ENCODE results near the gene GPR160. TPM values are rescaled to one million over a fixed set of nuclear protein-coding genes. Genes with fewer than 3 reads are reported as not detected.

GPR160 gene
- total and polyA plus RNA-seq, 2 of the 13 experiments (the other 11 are each of a cell fraction or from before 2014, with no cell fraction given) = 12.1 to 23.2 TPM

DNA sequence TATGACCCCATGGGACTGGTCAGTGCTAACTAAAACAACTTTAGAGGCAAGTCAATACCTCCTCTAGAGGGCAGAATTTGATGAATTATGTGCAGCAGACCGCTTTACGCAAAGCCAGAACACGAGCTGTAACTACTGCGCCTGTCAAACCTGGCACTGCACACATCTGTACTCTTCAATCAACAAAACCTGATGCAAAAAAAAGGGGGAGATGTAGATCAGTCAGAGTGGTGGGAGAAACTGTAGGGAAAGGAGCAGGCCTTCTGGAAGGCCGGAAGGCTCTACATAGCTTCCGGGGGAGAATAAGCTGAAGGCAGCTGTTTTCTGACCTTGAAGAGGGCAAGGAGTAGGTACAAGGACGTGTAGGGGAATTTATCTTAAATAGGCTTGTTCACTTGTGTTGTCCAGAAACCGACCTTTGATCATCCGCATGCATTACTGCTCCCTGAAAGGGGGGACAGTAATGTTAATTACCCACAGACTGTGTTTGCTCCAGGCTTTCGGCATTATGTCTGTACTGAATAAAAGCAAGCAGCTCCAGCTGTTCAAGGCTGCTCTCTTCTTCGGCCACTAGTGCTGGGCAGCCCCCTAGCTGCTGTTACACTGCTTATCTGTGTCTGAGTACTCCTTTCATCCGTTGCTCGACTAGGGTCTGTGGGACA is 41.0 kb downstream of the GPR160 start (continued):
- TF ChIP-seq, protein P1, sequence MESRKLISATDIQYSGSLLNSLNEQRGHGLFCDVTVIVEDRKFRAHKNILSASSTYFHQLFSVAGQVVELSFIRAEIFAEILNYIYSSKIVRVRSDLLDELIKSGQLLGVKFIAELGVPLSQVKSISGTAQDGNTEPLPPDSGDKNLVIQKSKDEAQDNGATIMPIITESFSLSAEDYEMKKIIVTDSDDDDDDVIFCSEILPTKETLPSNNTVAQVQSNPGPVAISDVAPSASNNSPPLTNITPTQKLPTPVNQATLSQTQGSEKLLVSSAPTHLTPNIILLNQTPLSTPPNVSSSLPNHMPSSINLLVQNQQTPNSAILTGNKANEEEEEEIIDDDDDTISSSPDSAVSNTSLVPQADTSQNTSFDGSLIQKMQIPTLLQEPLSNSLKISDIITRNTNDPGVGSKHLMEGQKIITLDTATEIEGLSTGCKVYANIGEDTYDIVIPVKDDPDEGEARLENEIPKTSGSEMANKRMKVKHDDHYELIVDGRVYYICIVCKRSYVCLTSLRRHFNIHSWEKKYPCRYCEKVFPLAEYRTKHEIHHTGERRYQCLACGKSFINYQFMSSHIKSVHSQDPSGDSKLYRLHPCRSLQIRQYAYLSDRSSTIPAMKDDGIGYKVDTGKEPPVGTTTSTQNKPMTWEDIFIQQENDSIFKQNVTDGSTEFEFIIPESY (CRISPR knock-in tag; IDR thresholded peaks at IDR 0.05) = peak; percentile 91
- TF ChIP-seq MEF2D (CRISPR knock-in tag; IDR thresholded peaks at IDR 0.05) (no peak), ZNF264 (CRISPR knock-in tag; IDR thresholded peaks at IDR 0.05) (no peak), CEBPB (IDR thresholded peaks at IDR 0.05; ENCODE audit: borderline replicate concordance, low read depth, low read length) (no peak), ZSCAN9 (CRISPR knock-in tag; IDR thresholded peaks at IDR 0.05; ENCODE audit: borderline replicate concordance) (no peak), ZMAT3 (CRISPR knock-in tag; conservative IDR thresholded peaks at IDR 0.05) (no peak), TCF12 (IDR thresholded peaks at IDR 0.05) (no peak), TCF12 (CRISPR knock-in tag; IDR thresholded peaks at IDR 0.05) (no peak), ZFP1 (CRISPR knock-in tag; IDR thresholded peaks at IDR 0.05) (no peak), ASH2L (IDR thresholded peaks at IDR 0.05; ENCODE audit: insufficient read length, low read depth, low read length) (peak; percentile 49), ZMYM2 (CRISPR knock-in tag; IDR thresholded peaks at IDR 0.05) (no peak)
- TF ChIP-seq, protein P2, sequence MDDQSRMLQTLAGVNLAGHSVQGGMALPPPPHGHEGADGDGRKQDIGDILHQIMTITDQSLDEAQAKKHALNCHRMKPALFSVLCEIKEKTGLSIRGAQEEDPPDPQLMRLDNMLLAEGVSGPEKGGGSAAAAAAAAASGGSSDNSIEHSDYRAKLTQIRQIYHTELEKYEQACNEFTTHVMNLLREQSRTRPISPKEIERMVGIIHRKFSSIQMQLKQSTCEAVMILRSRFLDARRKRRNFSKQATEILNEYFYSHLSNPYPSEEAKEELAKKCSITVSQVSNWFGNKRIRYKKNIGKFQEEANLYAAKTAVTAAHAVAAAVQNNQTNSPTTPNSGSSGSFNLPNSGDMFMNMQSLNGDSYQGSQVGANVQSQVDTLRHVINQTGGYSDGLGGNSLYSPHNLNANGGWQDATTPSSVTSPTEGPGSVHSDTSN (CRISPR knock-in tag; IDR thresholded peaks at IDR 0.05; ENCODE audit: borderline replicate concordance) = no peak
- TF ChIP-seq, protein P3, sequence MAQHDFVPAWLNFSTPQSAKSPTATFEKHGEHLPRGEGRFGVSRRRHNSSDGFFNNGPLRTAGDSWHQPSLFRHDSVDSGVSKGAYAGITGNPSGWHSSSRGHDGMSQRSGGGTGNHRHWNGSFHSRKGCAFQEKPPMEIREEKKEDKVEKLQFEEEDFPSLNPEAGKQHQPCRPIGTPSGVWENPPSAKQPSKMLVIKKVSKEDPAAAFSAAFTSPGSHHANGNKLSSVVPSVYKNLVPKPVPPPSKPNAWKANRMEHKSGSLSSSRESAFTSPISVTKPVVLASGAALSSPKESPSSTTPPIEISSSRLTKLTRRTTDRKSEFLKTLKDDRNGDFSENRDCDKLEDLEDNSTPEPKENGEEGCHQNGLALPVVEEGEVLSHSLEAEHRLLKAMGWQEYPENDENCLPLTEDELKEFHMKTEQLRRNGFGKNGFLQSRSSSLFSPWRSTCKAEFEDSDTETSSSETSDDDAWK (CRISPR knock-in tag; IDR thresholded peaks at IDR 0.05) = no peak
- TF ChIP-seq, protein P4, sequence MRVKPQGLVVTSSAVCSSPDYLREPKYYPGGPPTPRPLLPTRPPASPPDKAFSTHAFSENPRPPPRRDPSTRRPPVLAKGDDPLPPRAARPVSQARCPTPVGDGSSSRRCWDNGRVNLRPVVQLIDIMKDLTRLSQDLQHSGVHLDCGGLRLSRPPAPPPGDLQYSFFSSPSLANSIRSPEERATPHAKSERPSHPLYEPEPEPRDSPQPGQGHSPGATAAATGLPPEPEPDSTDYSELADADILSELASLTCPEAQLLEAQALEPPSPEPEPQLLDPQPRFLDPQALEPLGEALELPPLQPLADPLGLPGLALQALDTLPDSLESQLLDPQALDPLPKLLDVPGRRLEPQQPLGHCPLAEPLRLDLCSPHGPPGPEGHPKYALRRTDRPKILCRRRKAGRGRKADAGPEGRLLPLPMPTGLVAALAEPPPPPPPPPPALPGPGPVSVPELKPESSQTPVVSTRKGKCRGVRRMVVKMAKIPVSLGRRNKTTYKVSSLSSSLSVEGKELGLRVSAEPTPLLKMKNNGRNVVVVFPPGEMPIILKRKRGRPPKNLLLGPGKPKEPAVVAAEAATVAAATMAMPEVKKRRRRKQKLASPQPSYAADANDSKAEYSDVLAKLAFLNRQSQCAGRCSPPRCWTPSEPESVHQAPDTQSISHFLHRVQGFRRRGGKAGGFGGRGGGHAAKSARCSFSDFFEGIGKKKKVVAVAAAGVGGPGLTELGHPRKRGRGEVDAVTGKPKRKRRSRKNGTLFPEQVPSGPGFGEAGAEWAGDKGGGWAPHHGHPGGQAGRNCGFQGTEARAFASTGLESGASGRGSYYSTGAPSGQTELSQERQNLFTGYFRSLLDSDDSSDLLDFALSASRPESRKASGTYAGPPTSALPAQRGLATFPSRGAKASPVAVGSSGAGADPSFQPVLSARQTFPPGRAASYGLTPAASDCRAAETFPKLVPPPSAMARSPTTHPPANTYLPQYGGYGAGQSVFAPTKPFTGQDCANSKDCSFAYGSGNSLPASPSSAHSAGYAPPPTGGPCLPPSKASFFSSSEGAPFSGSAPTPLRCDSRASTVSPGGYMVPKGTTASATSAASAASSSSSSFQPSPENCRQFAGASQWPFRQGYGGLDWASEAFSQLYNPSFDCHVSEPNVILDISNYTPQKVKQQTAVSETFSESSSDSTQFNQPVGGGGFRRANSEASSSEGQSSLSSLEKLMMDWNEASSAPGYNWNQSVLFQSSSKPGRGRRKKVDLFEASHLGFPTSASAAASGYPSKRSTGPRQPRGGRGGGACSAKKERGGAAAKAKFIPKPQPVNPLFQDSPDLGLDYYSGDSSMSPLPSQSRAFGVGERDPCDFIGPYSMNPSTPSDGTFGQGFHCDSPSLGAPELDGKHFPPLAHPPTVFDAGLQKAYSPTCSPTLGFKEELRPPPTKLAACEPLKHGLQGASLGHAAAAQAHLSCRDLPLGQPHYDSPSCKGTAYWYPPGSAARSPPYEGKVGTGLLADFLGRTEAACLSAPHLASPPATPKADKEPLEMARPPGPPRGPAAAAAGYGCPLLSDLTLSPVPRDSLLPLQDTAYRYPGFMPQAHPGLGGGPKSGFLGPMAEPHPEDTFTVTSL (CRISPR knock-in tag; IDR thresholded peaks at IDR 0.05; ENCODE audit: borderline replicate concordance) = no peak
- TF ChIP-seq, protein P5, sequence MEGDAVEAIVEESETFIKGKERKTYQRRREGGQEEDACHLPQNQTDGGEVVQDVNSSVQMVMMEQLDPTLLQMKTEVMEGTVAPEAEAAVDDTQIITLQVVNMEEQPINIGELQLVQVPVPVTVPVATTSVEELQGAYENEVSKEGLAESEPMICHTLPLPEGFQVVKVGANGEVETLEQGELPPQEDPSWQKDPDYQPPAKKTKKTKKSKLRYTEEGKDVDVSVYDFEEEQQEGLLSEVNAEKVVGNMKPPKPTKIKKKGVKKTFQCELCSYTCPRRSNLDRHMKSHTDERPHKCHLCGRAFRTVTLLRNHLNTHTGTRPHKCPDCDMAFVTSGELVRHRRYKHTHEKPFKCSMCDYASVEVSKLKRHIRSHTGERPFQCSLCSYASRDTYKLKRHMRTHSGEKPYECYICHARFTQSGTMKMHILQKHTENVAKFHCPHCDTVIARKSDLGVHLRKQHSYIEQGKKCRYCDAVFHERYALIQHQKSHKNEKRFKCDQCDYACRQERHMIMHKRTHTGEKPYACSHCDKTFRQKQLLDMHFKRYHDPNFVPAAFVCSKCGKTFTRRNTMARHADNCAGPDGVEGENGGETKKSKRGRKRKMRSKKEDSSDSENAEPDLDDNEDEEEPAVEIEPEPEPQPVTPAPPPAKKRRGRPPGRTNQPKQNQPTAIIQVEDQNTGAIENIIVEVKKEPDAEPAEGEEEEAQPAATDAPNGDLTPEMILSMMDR (CRISPR knock-in tag; IDR thresholded peaks at IDR 0.05) = peak; percentile 63
- TF ChIP-seq, protein P6, sequence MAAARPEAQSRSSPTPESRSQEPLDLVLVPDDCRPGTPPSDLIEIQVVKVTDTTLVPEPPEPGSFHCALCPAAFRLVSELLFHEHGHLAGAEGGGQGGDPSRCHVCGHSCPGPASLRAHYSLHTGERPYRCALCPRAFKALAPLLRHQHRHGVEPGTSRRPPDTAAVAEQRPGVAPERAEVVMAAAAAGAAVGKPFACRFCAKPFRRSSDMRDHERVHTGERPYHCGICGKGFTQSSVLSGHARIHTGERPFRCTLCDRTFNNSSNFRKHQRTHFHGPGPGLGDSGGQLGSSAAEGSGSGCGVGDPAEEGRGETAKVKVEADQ (CRISPR knock-in tag; IDR thresholded peaks at IDR 0.05; ENCODE audit: borderline replicate concordance) = no peak
